BLaER1 treated with 17β-estradiol and CSF1 and Interleukin-3, amounts not matched to agents 10 nM and 100 nM (cell line): ENCODE measurements around the gene GOT1.

Experiments
- H3K27ac ChIP-seq, 11 experiments: shearing (Covaris generic); formaldehyde crosslinking; 2 replicates each; pipeline ENCODE4 v1.8.1; 2022
- H3K27me3 ChIP-seq, 11 experiments: shearing (Covaris generic); formaldehyde crosslinking; 2 replicates each; pipeline ENCODE4 v1.8.1; 2022
- H3K36me3 ChIP-seq, 11 experiments: shearing (Covaris generic); formaldehyde crosslinking; 2 replicates each; pipeline ENCODE4 v1.8.1; 2022
- H3K4me1 ChIP-seq, 10 experiments: shearing (Covaris generic); formaldehyde crosslinking; 2 replicates each; pipeline ENCODE4 v1.8.1; 2022
- H3K4me2 ChIP-seq, 11 experiments: shearing (Covaris generic); formaldehyde crosslinking; 2 replicates each; pipeline ENCODE4 v1.8.1; 2022
- H3K4me3 ChIP-seq, 10 experiments: shearing (Covaris generic); formaldehyde crosslinking; 2 replicates each; pipeline ENCODE4 v1.8.1; 2022
- H3K9ac ChIP-seq, 11 experiments: shearing (Covaris generic); formaldehyde crosslinking; 2 replicates each; pipeline ENCODE4 v1.8.1; 2022
- H3K9me3 ChIP-seq, 11 experiments: shearing (Covaris generic); formaldehyde crosslinking; replicated peaks in 1 of 11; 2 replicates each; pipeline ENCODE4 v1.8.1; 2022
- H4K20me1 ChIP-seq, 11 experiments: shearing (Covaris generic); formaldehyde crosslinking; 2 replicates each; pipeline ENCODE4 v1.8.1; 2022
- Cebpa-rat ChIP-seq, 11 experiments: shearing (Covaris generic); IDR thresholded peaks; 2 replicates each; pipeline ENCODE4 v1.8.1; 2022

GOT1 gene

GRCh38 chr10:99365311-99365710 lies 65.1 kb downstream of the GOT1 start:
- H3K36me3 ChIP-seq = no peaks in the 10 kb centered on the region
- no peaks in the 10 kb centered on the region for H4K20me1 ChIP-seq
- peaks cover 6 to 10% (median 8%) of the 10 kb centered on the region in 10 experiments; a peak in 9 of 20 replicates for H3K4me1 ChIP-seq
- H3K9me3 ChIP-seq = no peaks in the 10 kb centered on the region
- TF ChIP-seq Cebpa-rat (IDR thresholded peaks at IDR 0.05) = no peak
- no peak overlapping the region for H3K9ac ChIP-seq
- no peak overlapping the region for H3K4me2 ChIP-seq
- no peaks in the 10 kb centered on the region for H3K27me3 ChIP-seq
- H3K27ac ChIP-seq = no peak overlapping the region
- no peak overlapping the region for H3K4me3 ChIP-seq

DNA sequence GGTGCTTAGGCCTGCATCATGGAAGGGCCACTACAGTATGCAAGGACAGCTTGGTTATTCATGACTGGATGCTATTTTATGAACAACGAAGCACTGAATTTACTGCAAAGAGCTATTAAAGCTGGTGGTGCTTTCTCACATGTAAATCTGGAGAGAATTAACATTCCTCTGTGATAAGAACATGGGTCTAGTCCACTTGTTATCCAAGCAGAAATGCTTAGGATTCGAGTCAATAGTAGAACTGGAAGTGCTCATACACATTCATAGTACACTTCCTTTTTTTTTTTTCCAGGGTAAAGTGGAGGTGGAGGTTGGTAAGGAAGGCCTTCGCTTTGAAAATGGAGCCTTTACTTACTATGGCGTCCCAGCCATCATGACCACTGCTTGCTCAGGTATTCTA lies 66.3 kb downstream of the GOT1 start:
- H3K36me3 ChIP-seq = no peaks in the 10 kb centered on the region
- H3K4me1 ChIP-seq = peaks cover 15 to 19% (median 18%) of the 10 kb centered on the region in 10 experiments; a peak in 16 of 20 replicates
- H3K27ac ChIP-seq = no peak overlapping the region
- TF ChIP-seq Cebpa-rat (IDR thresholded peaks at IDR 0.05) = no peak
- no peaks in the 10 kb centered on the region for H3K9me3 ChIP-seq
- no peak overlapping the region for H3K9ac ChIP-seq
- no peaks in the 10 kb centered on the region for H4K20me1 ChIP-seq
- H3K4me2 ChIP-seq = no peak overlapping the region
- no peak overlapping the region for H3K4me3 ChIP-seq
- H3K27me3 ChIP-seq = no peaks in the 10 kb centered on the region

- no peaks in the 10 kb centered on the region for H3K9me3 ChIP-seq
- no peaks in the 10 kb centered on the region for H4K20me1 ChIP-seq
- no peak for TF ChIP-seq Cebpa-rat (IDR thresholded peaks at IDR 0.05)
- no peak overlapping the region for H3K27ac ChIP-seq
- H3K36me3 ChIP-seq = no peaks in the 10 kb centered on the region
- H3K9ac ChIP-seq = no peak overlapping the region
- H3K27me3 ChIP-seq = no peaks in the 10 kb centered on the region
- H3K4me1 ChIP-seq = peaks cover 8 to 19% (median 9%) of the 10 kb centered on the region in 10 experiments; a peak in 15 of 20 replicates
- H3K4me2 ChIP-seq = no peak overlapping the region
- no peak overlapping the region for H3K4me3 ChIP-seq
Measured at GRCh38 chr10:99360934-99361333, 69.5 kb downstream of the GOT1 start.

GRCh38 chr10:99358101-99358500 lies 72.3 kb downstream of the GOT1 start:
- Histone ChIP-seq H3K27ac (no peak overlapping the region), H3K4me3 (no peak overlapping the region), H4K20me1 (no peaks in the 10 kb centered on the region), H3K36me3 (no peaks in the 10 kb centered on the region), H3K4me1 (peaks cover 8 to 19% (median 9%) of the 10 kb centered on the region in 10 experiments; a peak in 15 of 20 replicates), H3K4me2 (peak overlapping the region in 1 of 11 experiments; percentile 53; a peak in 1 of 22 replicates), H3K9ac (no peak overlapping the region), H3K9me3 (no peaks in the 10 kb centered on the region), H3K27me3 (no peaks in the 10 kb centered on the region)
- no peak for TF ChIP-seq Cebpa-rat (IDR thresholded peaks at IDR 0.05)

DNA sequence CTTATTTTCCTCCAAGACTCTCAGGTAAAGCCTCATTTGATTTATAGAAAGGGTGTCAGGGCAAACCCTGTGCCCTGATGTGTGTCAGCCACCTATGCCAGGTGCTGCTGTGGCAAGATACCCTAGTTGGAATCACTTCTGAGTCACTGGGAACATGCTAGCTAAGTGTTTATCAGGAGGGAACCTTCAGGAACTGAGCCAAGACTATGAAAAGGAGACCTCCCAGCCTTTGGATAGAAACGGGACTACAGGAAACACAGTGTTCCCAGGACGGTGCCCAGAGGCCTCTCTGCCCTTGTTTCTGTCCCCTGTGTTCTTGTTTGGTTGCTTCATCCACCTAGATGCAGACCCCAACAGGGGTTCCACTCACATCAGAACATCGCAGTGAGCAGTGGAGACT lies 72.7 kb downstream of the GOT1 start:
- Histone ChIP-seq H3K9me3 (no peaks in the 10 kb centered on the region), H3K9ac (no peak overlapping the region), H3K4me1 (peaks cover 8 to 19% (median 9%) of the 10 kb centered on the region in 10 experiments; a peak in 15 of 20 replicates), H4K20me1 (no peaks in the 10 kb centered on the region), H3K36me3 (no peaks in the 10 kb centered on the region), H3K27me3 (no peaks in the 10 kb centered on the region), H3K27ac (no peak overlapping the region), H3K4me3 (no peak overlapping the region), H3K4me2 (peak overlapping the region in 1 of 11 experiments; percentile 53; a peak in 1 of 22 replicates)
- no peak for TF ChIP-seq Cebpa-rat (IDR thresholded peaks at IDR 0.05)

- TF ChIP-seq Cebpa-rat (IDR thresholded peaks at IDR 0.05) = no peak
- no peak overlapping the region for H3K4me2 ChIP-seq
Measured at GRCh38 chr10:99353182-99353581, 77.2 kb downstream of the GOT1 start.

GRCh38 chr10:99347672-99348071 lies 82.8 kb downstream of the GOT1 start:
- Histone ChIP-seq H4K20me1 (no peaks in the 10 kb centered on the region), H3K9me3 (no peaks in the 10 kb centered on the region), H3K9ac (no peak overlapping the region), H3K4me3 (no peak overlapping the region), H3K4me1 (no peaks in the 10 kb centered on the region), H3K27ac (no peak overlapping the region), H3K36me3 (no peaks in the 10 kb centered on the region), H3K4me2 (no peak overlapping the region), H3K27me3 (no peaks in the 10 kb centered on the region)
- TF ChIP-seq Cebpa-rat (IDR thresholded peaks at IDR 0.05) = no peak

More at GRCh38 chr10:99353182-99353581, 77.2 kb downstream of the GOT1 start:
- H3K9me3 ChIP-seq = no peaks in the 10 kb centered on the region
- no peak overlapping the region for H3K4me3 ChIP-seq
- no peak overlapping the region for H3K9ac ChIP-seq
- H4K20me1 ChIP-seq = no peaks in the 10 kb centered on the region
- H3K36me3 ChIP-seq = no peaks in the 10 kb centered on the region
- H3K27me3 ChIP-seq = no peaks in the 10 kb centered on the region
- H3K27ac ChIP-seq = no peak overlapping the region
- H3K4me1 ChIP-seq = peaks cover 0 to 6% (median 0%) of the 10 kb centered on the region in 10 experiments; a peak in 2 of 20 replicates
